SK-N-SH treated with all-trans-retinoic acid at 6 μM for 48 hours (cell line): ENCODE data around the gene SLC49A3.

ENCODE experiments used
- ISL1 ChIP-seq: fragments of 250-450 bp; sonication (Bioruptor Pico); IDR thresholded peaks from 2 replicates; pipeline ENCODE4 v2.1.2; 2022; ENCODE audit warnings: mild to moderate bottlenecking, moderate library complexity
- PATZ1 ChIP-seq: fragments of 250-450 bp; sonication (Bioruptor Pico); IDR thresholded peaks from 2 replicates; pipeline ENCODE4 v1.8.0; 2020; ENCODE audit warnings: mild to moderate bottlenecking, moderate library complexity, borderline replicate concordance
- POU6F1 ChIP-seq: fragments of 250-450 bp; sonication (Bioruptor Pico); IDR thresholded peaks from 2 replicates; pipeline ENCODE4 v1.8.0; 2021; ENCODE audit warnings: low read depth, mild to moderate bottlenecking, moderate library complexity, borderline replicate concordance
- SNAI2 ChIP-seq: fragments of 250-450 bp; sonication (Bioruptor Pico); IDR thresholded peaks from 2 replicates; pipeline ENCODE4 v1.5.0; 2020; ENCODE audit warnings: mild to moderate bottlenecking, moderate library complexity
- ZC3H10 ChIP-seq: fragments of 250-450 bp; sonication (Bioruptor Pico); IDR thresholded peaks from 2 replicates; pipeline ENCODE4 v1.5.1; 2021; ENCODE audit warnings: mild to moderate bottlenecking, moderate library complexity
- ZFP30 ChIP-seq: fragments of 450-650 bp; formaldehyde crosslinking; IDR thresholded peaks from 2 replicates; pipeline ENCODE4 v1.5.0; 2022; ENCODE audit warnings: mild to moderate bottlenecking, moderate library complexity
- ZNF565 ChIP-seq: fragments of 450-650 bp; formaldehyde crosslinking; conservative IDR thresholded peaks from 2 replicates; pipeline ENCODE4 v1.5.0; 2020; ENCODE audit warnings: low read depth, mild to moderate bottlenecking, moderate library complexity
- ZNF70 ChIP-seq: fragments of 450-650 bp; formaldehyde crosslinking; IDR thresholded peaks from 2 replicates; pipeline ENCODE4 v1.5.0; 2020; ENCODE audit warnings: mild to moderate bottlenecking, moderate library complexity
- ZNF8 ChIP-seq: fragments of 450-650 bp; formaldehyde crosslinking; IDR thresholded peaks from 2 replicates; pipeline ENCODE4 v1.5.0; 2020; ENCODE audit warnings: mild to moderate bottlenecking, moderate library complexity

- TF ChIP-seq SNAI2 (CRISPR knock-in tag) (no peak), ZNF565 (no peak), ZFP30 (CRISPR knock-in tag) (no peak), POU6F1 (no peak), PATZ1 (no peak), ZC3H10 (no peak), ZNF70 (no peak), ISL1 (no peak), ZNF8 (CRISPR knock-in tag) (no peak)
These were observed 25.1 kb upstream of the SLC49A3 start for GRCh38 chr4:714087-714486.
